Endothelial cell of umbilical vein (primary cell): ENCODE data around the gene SUGCT. TPM values are rescaled to one million over a fixed set of nuclear protein-coding genes. Genes with fewer than 3 reads are reported as not detected.

Experiments used
- BruUV-seq: library from RNA; stranded (reverse); fragments of 400-500 nt; replicated peaks from 2 replicates; lab custom pipeline; 2021; lab: Mats Ljungman, UMichigan
- CTCF ChIA-PET: fragments of 300-600, 350-600 bp; sonication (Branson Sonifier 250); formaldehyde crosslinking; loops from one replicate; lab custom pipeline; 2021; ENCODE audit warnings: antibody characterized with exemption, inconsistent platforms; lab: Charles Lee
- POLR2A ChIA-PET: fragments of 300-600, 350-600 bp; sonication (Branson Sonifier 250); formaldehyde crosslinking; loops from one replicate; lab custom pipeline; 2021; ENCODE audit warnings: antibody characterized with exemption, inconsistent platforms; lab: Charles Lee
- DNase-seq: peaks from one replicate; pipeline ENCODE4 v3.0.0-alpha.2; 2011; ENCODE audit warnings: low read depth, low spot score
- FAIRE-seq: peaks from 2 replicates; lab custom pipeline; 2011; peaks lifted over from hg19 to GRCh38; lab: Jason Lieb, UNC
- H2AFZ ChIP-seq: 2 replicates; pipeline ENCODE4 v1.6.0; 2012; ENCODE audit warnings: low read depth, low read length, control low read depth, inconsistent platforms
- H3K27ac ChIP-seq: 2 replicates; pipeline ENCODE4 v1.5.1; 2011; ENCODE audit warnings: low read depth, mild to moderate bottlenecking, control low read depth, low read length, moderate library complexity; ENCODE audit not compliant: insufficient read depth
- H3K27me3 ChIP-seq, 2 experiments: 2 replicates each; pipeline versions ENCODE4 v1.6.0 to v1.6.1; 2011; ENCODE audit warnings: low read length in 2 of 2, mixed read lengths in 1 of 2; ENCODE audit not compliant: control insufficient read depth in 2 of 2, insufficient read depth in 2 of 2
- H3K36me3 ChIP-seq, 2 experiments: 2 replicates in 1 of 2; 3 replicates in 1 of 2; pipeline ENCODE4 v1.5.1; 2011; ENCODE audit warnings: low read length in 2 of 2, mild to moderate bottlenecking in 1 of 2, moderate library complexity in 1 of 2; ENCODE audit not compliant: control insufficient read depth in 2 of 2, insufficient read depth in 2 of 2; ENCODE audit errors: extremely low read depth in 1 of 2
- H3K4me1 ChIP-seq: 3 replicates; pipeline ENCODE4 v1.5.1; 2011; ENCODE audit warnings: mild to moderate bottlenecking, low read length; ENCODE audit not compliant: control insufficient read depth, insufficient read depth; ENCODE audit errors: extremely low read depth
- H3K4me2 ChIP-seq: 2 replicates; pipeline ENCODE4 v1.6.1; 2011; ENCODE audit warnings: low read length, control low read depth, mixed read lengths; ENCODE audit not compliant: insufficient read depth
- H3K4me3 ChIP-seq, 3 experiments: fragments of 200-600 bp in 1 of 3; sonication (generic), shearing (Covaris generic) in 1 of 3; replicated peaks in 1 of 3; 2 replicates each; pipeline ENCODE4 v1.5.1; 2011 to 2016; ENCODE audit warnings: control low read depth in 3 of 3, low read length in 3 of 3, mild to moderate bottlenecking in 2 of 3, inconsistent platforms in 1 of 3, low read depth in 1 of 3, moderate library complexity in 1 of 3; ENCODE audit not compliant: insufficient read depth in 1 of 3
- H3K79me2 ChIP-seq: 2 replicates; pipeline ENCODE4 v1.6.0; 2012; ENCODE audit warnings: low read length, inconsistent platforms; ENCODE audit not compliant: control insufficient read depth, insufficient read depth
- H3K9ac ChIP-seq: replicated peaks from 2 replicates; pipeline ENCODE3; 2011; ENCODE audit warnings: low read length, control low read depth; ENCODE audit not compliant: insufficient read depth; ENCODE audit errors: extremely low read depth
- H3K9me1 ChIP-seq: replicated peaks from 3 replicates; pipeline ENCODE4 v1.6.0; 2011; ENCODE audit warnings: mild to moderate bottlenecking, low read length; ENCODE audit not compliant: control insufficient read depth, insufficient read depth; ENCODE audit errors: extremely low read depth
- H3K9me3 ChIP-seq: replicated peaks from 2 replicates; pipeline ENCODE4 v1.5.1; 2012; ENCODE audit warnings: low read length, inconsistent platforms; ENCODE audit not compliant: control insufficient read depth, insufficient read depth
- H4K20me1 ChIP-seq: replicated peaks from 2 replicates; pipeline ENCODE3; 2011; ENCODE audit warnings: mild to moderate bottlenecking, low read length; ENCODE audit not compliant: control insufficient read depth, insufficient read depth; ENCODE audit errors: extremely low read depth
- CTCF ChIP-seq, 2 donors: IDR thresholded peaks; 1 replicate in 1 of 2; 2 replicates in 1 of 2; pipeline ENCODE4 v1.5.1; 2011; ENCODE audit warnings: low read length in 2 of 2, mild to moderate bottlenecking in 2 of 2, moderate library complexity in 2 of 2, control low read depth in 1 of 2, inconsistent platforms in 1 of 2, low read depth in 1 of 2; ENCODE audit not compliant: insufficient read depth in 1 of 2; ENCODE audit errors: extremely low read depth in 1 of 2
- EZH2 ChIP-seq: IDR thresholded peaks from 2 replicates; pipeline ENCODE4 v1.6.1; 2012; ENCODE audit warnings: borderline replicate concordance, low read depth, mild to moderate bottlenecking, moderate library complexity, low read length, inconsistent platforms; ENCODE audit not compliant: severe bottlenecking
- FOS ChIP-seq: IDR thresholded peaks from 2 replicates; pipeline ENCODE4 v1.6.1; 2011; ENCODE audit warnings: mild to moderate bottlenecking, low read length, moderate library complexity, borderline replicate concordance; ENCODE audit not compliant: insufficient read depth
- GATA2 ChIP-seq: IDR thresholded peaks from 2 replicates; pipeline ENCODE4 v1.7.0; 2011; ENCODE audit warnings: low read depth, mild to moderate bottlenecking, moderate library complexity, mixed read lengths, low read length; ENCODE audit not compliant: insufficient read length, insufficient read depth
- JUN ChIP-seq: IDR thresholded peaks from 2 replicates; pipeline ENCODE4 v1.6.1; 2011; ENCODE audit warnings: borderline replicate concordance, low read depth; ENCODE audit not compliant: insufficient read length, insufficient read depth
- MYC ChIP-seq: IDR thresholded peaks from one replicate; pipeline ENCODE4 v1.6.1; 2011; ENCODE audit warnings: mild to moderate bottlenecking, low read depth, low read length
- POLR2A ChIP-seq: IDR thresholded peaks from 2 replicates; pipeline ENCODE4 v1.6.1; 2012; ENCODE audit warnings: low read depth, mild to moderate bottlenecking, control low read depth, low read length
- dilution Hi-C: fragments of 300-500 bp; cut with MboI; formaldehyde crosslinking; loops from one replicate; pipeline ENCODE4 v1.15.0; 2019; ENCODE audit warnings: low sequenced_read_pairs; ENCODE audit not compliant: extremely low pct_ligation_motif_present
- intact Hi-C: fragments of 100-400 bp; cut with micrococcal nuclease; formaldehyde crosslinking; loops from one replicate; pipeline ENCODE4 v1.10.0; 2022
- polyA plus RNA-seq, 4 experiments: library from polyadenylated mRNA; depleted of rRNA in 3 of 4; stranded (reverse) in 3 of 4; unstranded in 1 of 4; fragments of >200 nt; gene quantifications; 2 replicates each; pipeline versions ENCODE4 v1.2.1 to v1.2.3, GENCODE V29; 2011 to 2012; ENCODE audit warnings: missing spikeins in 1 of 4
- total RNA-seq: library from RNA; stranded (reverse); gene quantifications from 2 replicates; pipeline ENCODE4 v1.2.3, GENCODE V29; 2021

The SUGCT gene
- total and polyA plus RNA-seq, 2 donors (not counting 3 experiments of a cell fraction or from before 2014, with no cell fraction given): 1.2 to 1.4 TPM

GRCh38 chr7:40541336-40541735, 406.5 kb downstream of the SUGCT start:
- Histone ChIP-seq H3K79me2 (no peaks in the 10 kb centered on the region), H3K9ac (no peak overlapping the region), H3K4me3 (no peak overlapping the region), H3K27me3 (no peaks in the 10 kb centered on the region), H3K9me3 (no peaks in the 10 kb centered on the region), H3K36me3 (no peaks in the 10 kb centered on the region), H3K27ac (no peak overlapping the region), H3K4me1 (no peaks in the 10 kb centered on the region), H2AFZ (no peak overlapping the region), H4K20me1 (no peaks in the 10 kb centered on the region), H3K9me1 (no peaks in the 10 kb centered on the region), H3K4me2 (no peak overlapping the region)
- ChIA-PET POLR2A (no interaction called here), CTCF (no interaction called here)
- no peak for FAIRE-seq
- no peak for DNase-seq
- TF ChIP-seq MYC: no peak
- no peak for TF ChIP-seq GATA2
- TF ChIP-seq POLR2A: no peak
- no peak for TF ChIP-seq EZH2
- TF ChIP-seq CTCF (IDR thresholded peaks at IDR 0.05; ENCODE audit: extremely low read depth in 1 of 2, insufficient read depth in 1 of 2, low read depth in 1 of 2, low read length in 2 of 2): no peak
- no peak for TF ChIP-seq FOS
- TF ChIP-seq JUN: no peak
- intact Hi-C loops (no loop called here), dilution Hi-C loops (no loop called here)
- BruUV-seq: no TSS peak
